Activated gamma-delta T cell (primary cell): Measurements from ENCODE around the gene GPC6.
"Not testable (repeated sequence)": the region's sequence is repeated elsewhere in the genome, so short reads cannot be mapped to it uniquely, and the experiment has no call there.

Experiments
- DNase-seq: peaks from one replicate; lab custom pipeline; 2025; lab: John Stamatoyannopoulos, UW

GPC6 gene

GRCh38 chr13:94325650-94326049, 1099.0 kb downstream of the GPC6 start:
- no peak for DNase-seq

- DNase-seq: no peak
Observed at GRCh38 chr13:94327318-94327717, 1100.7 kb downstream of the GPC6 start.

- DNase-seq: no peak
Observed at GRCh38 chr13:94328381-94329041, 1101.9 kb downstream of the GPC6 start.

- no peak for DNase-seq
Observed at GRCh38 chr13:94329277-94329676, 1102.7 kb downstream of the GPC6 start.

- no peak for DNase-seq
Observed at GRCh38 chr13:94329754-94330551, 1103.3 kb downstream of the GPC6 start.

DNA sequence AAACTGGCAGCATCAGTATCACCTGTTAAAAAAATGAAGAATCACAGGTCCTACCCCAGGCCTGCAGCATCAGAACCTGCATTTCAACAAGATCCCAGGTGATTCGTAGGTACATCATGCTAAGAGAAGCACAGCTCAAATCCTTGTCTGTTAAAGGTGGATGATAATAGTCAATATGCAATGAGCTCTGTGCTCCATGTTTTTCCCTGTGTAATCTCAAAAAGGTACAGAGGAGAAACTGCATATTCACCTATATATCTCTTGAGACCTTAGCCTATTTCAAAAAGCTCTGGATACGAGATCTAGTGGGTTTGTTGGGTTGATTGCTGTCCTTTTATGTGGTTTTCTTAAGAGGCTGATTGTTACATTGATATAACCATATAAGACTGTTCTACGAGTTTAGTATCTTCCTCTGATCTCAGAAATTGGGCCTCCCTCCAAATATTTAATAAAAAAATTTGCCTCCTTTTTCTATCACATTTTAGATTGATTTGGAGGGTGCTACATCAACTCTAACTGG, 1104.0 kb downstream of the GPC6 start:
- no peak for DNase-seq

- no peak for DNase-seq
Observed at GRCh38 chr13:94331281-94331680, 1104.7 kb downstream of the GPC6 start.

GRCh38 chr13:94332359-94333096, 1105.9 kb downstream of the GPC6 start:
- DNase-seq: no peak

GRCh38 chr13:94333131-94333820, 1106.7 kb downstream of the GPC6 start:
- no peak for DNase-seq

GRCh38 chr13:94335761-94336526, 1109.3 kb downstream of the GPC6 start:
- DNase-seq: no peak

DNA sequence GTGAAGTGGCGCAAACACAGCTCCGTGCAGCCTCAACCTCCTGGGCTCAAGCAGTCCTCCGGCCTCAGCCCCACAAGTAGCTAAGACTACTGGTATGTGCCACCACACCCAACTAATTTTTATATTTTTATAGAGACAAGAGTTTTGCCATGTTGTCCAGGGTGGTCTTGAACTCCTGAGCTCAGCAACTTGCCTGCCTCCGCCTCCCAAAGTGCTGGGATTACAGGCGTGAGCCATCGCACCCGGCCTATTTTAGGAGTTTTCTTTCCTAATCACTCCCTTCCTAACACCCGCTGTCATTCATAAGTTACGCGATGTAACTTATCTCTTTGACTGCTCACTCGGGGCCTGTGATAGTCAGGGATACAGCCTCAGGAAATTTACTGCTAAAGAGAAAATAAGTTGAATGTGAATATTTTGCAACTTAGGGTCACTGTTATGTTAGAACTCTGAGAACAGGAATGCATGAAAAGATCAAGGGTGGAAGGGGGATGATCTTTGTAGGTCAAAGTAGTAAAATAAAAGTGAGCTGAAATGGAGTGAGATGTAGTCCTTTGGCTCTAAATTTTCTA, 1112.6 kb downstream of the GPC6 start:
- no peak for DNase-seq

- no peak for DNase-seq
Observed at GRCh38 chr13:94342436-94343242, 1116.0 kb downstream of the GPC6 start.

GRCh38 chr13:94343243-94343585, 1116.6 kb downstream of the GPC6 start:
- DNase-seq: no peak

- not testable (repeated sequence) for DNase-seq
Observed at GRCh38 chr13:94343687-94344086, 1117.1 kb downstream of the GPC6 start.

DNA sequence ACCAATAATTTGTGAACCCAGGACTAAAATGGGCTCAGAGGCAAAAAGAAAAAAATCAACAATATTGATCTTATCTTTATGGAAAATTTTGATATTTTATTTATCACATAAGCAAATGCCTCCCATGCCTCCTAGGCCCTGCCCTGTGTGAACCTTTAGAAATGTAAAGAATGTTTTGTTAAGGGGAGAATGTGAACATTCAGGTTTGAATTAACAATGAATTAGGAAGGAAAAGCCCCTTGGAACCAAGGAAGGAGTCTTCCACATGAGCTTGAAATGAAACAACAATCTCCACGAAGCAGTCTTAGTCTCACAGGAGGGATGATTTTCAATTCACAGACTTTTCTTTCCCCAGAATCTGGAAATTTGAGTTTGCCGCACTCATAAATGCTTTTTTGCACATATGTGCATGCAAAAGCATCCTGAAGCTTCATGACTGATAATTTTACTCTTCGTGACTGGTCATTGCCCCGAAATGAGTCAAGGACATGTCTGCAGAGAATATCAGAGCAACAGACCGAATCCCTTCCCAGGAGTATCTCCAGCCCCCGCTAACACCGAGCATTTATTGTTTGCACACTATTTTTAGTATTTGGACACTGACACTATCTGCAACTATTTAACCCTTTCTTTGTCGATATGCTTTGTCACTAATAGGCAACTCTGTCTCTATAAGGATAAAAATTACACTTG, 1117.7 kb downstream of the GPC6 start:
- no peak for DNase-seq

GRCh38 chr13:94345374-94346195, 1119.0 kb downstream of the GPC6 start:
- DNase-seq: no peak

DNA sequence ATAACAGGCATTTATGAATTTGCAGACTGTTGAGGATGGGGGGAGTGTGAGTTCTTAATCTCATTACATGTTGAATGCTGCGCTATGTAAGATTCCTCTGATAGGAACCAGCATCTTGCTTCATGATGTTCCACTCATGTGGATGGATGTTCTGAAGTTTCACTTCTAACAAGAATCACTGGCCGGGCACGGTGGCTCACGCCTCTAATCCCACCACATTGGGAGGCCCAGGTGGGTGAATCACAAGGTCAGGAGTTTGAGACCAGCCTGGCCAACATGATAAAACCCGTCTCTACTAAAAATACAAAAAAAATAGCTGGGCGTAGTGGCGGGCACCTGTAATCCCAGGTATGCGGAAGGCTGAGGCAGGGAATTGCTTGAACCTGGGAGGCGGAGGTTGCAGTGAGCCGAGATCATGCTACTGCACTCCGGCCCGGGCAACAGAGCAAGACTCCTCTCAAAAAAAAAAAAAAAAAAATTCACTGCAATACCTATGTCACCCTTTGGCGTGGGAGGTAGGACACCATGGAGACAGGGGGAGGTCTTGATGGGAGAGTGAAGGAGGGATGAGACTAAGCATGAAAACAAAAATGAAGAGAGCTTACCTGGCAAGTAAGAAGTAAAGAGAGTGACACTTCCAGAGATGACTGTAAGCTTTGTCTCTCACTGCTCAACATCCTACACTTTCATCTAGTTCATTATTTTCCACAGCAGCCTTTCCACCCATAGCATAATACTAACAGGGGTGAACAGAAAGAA, 1119.8 kb downstream of the GPC6 start:
- no peak for DNase-seq
